DND-41 (cell line): ENCODE results near the gene GPRIN1.

Experiments used
- CTCF ChIP-seq: IDR thresholded peaks from 2 replicates; pipeline ENCODE4 v1.5.1; 2012; ENCODE audit warnings: borderline replicate concordance, low read length, moderate library complexity, mild to moderate bottlenecking; ENCODE audit not compliant: poor library complexity, severe bottlenecking; ENCODE audit errors: extremely low read depth
- EZH2 ChIP-seq: IDR thresholded peaks from 3 replicates; pipeline ENCODE4 v1.6.1; 2012; ENCODE audit warnings: borderline replicate concordance, low read depth, mild to moderate bottlenecking, moderate library complexity, low read length, inconsistent platforms; ENCODE audit not compliant: severe bottlenecking

GRCh38 chr5:176561259-176561658 lies 48.7 kb downstream of the GPRIN1 start:
- no peak for TF ChIP-seq CTCF
- no peak for TF ChIP-seq EZH2
